HG03469 (cell line): Measurements from ENCODE around the gene PPP1CC.
A peak's percentile ranks its signal among the peaks of the same experiment; 100 is the strongest.
"Not testable (repeated sequence)": the region's sequence is repeated elsewhere in the genome, so short reads cannot be mapped to it uniquely, and the experiment has no call there.

Experiments used
- ATAC-seq: cut with Tn5 transposase; IDR thresholded peaks from one replicate; pipeline ENCODE4 v1.9.1; 2021; ENCODE audit warnings: mild to moderate bottlenecking, moderate library complexity, moderate number of reproducible peaks; ENCODE audit not compliant: unreplicated experiment

The PPP1CC gene

DNA sequence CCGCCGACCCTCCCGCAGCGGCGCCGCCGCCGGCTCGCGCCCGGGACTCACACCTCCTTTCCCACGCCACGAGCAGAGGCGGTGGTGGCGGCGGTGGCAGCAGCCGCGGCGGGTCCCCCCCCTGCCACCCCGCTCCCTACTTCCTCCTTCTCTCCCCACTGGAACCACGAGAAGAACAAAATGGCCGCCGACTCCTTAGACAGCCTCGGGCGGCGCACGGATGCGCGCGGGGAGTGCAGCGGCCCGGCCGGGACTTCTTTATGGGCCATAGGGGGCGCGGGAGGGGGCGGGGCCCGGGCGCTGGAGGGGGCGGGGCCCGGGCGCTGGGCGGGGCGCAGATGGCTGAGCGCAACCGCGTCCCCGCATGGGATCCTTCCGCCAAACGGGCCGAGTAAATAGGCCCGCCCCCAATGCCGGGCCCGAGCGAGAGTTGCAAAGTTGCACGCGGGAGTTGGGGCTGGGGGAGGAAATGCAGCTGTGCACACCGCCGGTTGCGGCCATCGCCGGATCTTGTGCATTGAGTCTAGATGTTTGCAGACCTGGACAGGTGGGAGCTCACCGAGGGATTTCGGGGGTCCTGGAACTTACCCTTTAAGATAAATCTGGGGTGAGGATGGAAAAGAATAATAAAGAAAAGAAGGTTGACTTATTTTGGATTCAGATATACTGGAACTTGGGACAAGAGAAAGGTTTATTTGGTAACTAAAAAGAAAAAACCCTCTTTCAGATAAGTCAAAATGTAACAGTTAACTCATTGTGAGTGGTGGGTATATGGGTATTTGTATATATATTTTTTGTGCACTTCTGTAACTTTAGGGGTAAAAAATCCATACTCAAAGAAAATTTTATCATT, at the start of gene PPP1CC:
Gene PPP1CC, minus strand, starts transcription at position 174 of the 853 bp plus-strand sequence. CDS start 184 bp downstream, outside the sequence.
- ATAC-seq, result no peak

DNA sequence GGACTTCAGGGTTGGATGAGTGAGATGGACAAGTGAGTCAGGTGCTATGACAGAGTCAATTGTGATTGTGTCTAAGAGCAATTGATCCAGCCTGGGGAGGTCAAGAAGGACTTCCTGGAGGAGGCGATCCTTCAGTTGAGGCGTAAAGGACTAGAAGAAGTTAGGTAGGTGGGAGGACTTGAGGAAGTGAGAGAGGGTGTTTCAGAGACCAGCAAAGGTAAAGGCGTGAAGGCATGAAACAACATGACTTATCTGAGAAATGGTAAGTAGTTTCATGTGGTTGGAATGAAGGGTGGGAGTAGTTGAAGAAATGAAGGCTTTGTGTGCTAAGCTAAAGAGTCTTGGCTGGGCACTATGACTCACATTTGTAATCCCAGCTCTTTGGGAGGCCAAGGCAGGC, 48.9 kb upstream of the PPP1CC start:
- ATAC-seq, result no peak

DNA sequence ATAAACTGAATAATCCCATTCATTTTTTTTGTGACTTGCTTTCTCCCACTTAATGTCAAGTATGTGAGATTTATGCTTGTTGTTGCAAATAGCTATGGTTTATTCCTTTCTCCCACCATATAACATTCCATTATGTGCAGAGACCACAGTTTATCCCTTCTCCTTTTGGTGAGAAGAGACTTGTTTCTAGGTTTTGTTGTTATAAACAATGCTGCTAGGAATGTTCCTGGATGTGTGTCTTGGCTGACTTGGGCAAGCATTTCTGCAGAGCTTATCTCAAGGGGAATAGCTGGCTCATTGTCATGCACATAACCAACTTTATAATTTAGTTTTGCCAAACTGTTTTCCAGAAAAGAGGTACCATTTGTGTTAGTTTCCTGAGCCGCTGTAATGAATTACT, 47.6 kb upstream of the PPP1CC start:
- no peak for ATAC-seq

DNA sequence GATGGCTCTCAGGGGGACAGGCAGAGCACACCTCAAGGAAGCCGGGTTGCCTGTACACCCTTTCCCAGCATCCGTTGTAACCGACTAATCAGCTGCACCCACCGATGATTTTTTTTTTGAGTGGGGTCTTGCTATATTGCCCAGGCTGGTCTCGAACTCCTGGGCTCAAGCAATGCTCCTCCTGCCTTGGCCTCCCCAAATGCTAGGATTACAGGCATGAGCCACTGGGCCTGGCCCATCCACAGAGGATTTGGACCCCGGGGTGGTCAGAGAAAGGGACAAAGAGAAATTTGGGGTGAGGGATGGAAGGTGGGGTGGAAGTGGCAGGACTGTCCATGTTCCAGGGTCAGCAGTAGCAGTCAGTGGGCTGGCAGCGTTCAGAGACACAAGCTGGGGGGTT, 43.3 kb upstream of the PPP1CC start:
- no peak for ATAC-seq

GRCh38 chr12:110785240-110785639, 42.5 kb upstream of the PPP1CC start:
- ATAC-seq, result no peak

GRCh38 chr12:110782922-110783321, 40.2 kb upstream of the PPP1CC start:
- no peak for ATAC-seq

DNA sequence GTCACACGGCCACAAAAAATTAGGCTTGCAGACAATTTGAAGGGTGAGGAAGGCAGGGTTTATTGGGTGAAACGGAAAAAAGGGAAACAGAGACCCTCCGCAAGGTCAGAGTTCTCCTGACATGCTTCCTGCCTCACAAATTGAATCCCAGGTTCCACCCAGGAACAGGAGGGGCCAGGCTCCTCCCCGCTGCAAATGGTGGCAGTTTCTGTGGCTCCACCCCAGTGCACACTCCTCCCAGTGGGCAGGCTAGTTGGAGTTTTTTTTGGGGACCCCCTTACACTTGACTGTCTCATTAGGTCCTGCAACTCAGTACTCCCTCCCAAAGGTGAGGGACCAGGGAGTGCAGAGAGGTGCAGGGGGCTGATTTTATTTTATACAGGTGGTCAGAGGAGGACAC, 39.4 kb upstream of the PPP1CC start:
- no peak for ATAC-seq

DNA sequence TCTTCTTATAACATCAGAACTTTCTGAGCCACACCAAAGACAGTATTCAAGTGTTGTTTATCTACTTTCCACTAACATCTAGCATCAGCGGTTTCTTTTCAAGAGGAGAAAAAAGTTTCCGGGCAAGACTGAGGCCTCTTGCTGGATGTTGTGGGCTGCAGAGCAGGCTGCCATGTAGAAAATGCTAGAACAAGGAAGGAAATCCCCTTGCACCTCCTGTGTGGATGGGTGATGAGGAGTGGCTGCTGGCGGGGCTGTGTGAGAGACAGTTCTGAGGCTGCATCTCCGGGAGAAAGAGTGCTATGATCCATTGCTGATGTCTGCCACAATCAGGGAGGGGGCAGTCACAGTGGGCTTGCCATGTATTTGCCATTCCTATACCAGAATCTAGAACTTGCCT, 37.8 kb upstream of the PPP1CC start:
- no peak for ATAC-seq

GRCh38 chr12:110778833-110779577, 36.3 kb upstream of the PPP1CC start:
- no peak for ATAC-seq

- ATAC-seq, result peak; percentile 81
These were observed 33.7 kb upstream of the PPP1CC start for GRCh38 chr12:110776410-110776809.

GRCh38 chr12:110775997-110776396, 33.3 kb upstream of the PPP1CC start:
- no peak for ATAC-seq

GRCh38 chr12:110774824-110775223, 32.1 kb upstream of the PPP1CC start:
- ATAC-seq, result no peak

DNA sequence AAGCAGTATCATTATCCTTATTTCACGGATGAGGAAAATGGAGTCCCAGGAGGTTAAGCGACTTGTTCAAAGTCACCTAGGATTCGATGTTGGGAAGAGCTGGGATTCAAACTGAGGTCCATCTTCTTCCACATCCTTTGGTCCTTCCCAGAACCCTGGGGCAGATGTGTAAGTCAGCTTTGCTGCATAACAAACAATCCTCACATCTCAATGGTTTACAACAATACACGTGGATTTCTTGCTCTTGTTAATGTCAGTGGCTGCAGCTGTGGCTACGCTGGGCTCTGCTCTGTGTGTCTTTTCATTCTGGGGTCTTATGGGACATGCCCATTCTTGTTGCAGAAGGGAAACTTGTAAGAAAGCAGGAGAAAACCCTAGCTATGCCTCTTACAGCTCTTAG, 26.3 kb upstream of the PPP1CC start:
- no peak for ATAC-seq

- ATAC-seq, result no peak
These were observed 25.2 kb upstream of the PPP1CC start for GRCh38 chr12:110767863-110768262.

GRCh38 chr12:110766311-110767154, 23.8 kb upstream of the PPP1CC start:
- ATAC-seq, result no peak

- not testable (repeated sequence) for ATAC-seq
These were observed 22.9 kb upstream of the PPP1CC start for GRCh38 chr12:110765572-110765971.

DNA sequence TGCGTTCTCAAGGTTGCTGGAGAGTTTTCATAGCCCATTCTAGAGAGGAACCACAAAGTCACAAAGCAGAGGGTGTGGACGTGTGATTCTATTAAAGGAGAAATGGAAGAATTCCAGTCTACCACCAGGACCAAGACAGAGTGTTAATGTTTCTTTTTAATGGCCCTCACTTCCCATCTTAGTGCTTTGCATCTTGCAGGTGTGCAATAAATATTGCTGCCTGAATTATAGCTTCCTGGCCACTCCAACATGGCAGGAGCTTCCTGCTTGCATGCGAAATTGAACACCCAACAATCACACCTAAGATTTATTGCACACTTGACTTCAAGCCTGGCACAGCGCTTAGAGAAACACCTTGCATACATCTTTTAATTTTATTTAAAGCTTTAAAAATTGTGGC, 22.4 kb upstream of the PPP1CC start:
- ATAC-seq, result no peak

- ATAC-seq, result no peak
These were observed 20.9 kb upstream of the PPP1CC start for GRCh38 chr12:110763583-110763982.

- no peak for ATAC-seq
These were observed 20.2 kb upstream of the PPP1CC start for GRCh38 chr12:110762891-110763290.

DNA sequence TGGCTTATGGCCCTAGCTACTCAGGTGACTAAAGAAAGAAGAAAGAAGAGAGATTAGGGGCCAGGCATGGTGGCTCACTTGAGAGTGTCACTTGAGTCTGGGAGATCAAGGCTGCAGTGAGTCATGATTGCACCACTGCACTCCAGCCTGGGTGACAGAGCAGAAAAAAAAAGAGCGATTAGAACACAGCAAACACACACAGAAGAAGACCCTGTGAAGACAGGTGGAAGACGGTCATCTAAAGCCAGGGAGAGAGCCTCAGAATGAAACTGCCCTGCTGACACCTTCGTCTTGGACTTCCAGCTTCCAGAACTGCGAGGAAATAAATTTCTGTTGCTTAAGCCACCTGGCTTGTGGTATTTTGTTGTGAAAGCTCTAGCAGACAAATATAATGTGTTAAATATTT, 17.5 kb upstream of the PPP1CC start:
- no peak for ATAC-seq

DNA sequence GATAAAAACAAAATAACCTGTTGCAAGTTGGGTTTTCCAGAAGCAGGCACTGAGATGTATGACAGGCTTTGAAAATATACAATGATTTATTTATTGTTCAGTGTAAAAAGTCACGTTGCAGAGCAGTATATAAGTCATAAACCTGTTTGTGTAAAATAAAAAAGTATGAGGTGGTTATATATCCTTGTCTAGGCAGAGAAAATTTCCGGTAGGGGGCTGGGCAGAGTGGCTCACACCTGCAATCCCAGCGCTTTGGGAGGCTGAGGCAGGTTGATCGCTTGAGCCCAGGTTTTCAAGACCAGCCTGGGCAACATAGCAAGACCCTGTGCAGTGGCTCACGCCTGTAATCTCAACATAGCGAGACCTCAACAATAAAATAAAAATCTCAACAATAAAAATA, 16.2 kb upstream of the PPP1CC start:
- no peak for ATAC-seq
